HFFc6 (cell line): Measurements from ENCODE around the gene GORASP2. TPM values are rescaled to one million over a fixed set of nuclear protein-coding genes. Genes with fewer than 3 reads are reported as not detected.
A peak's percentile ranks its signal among the peaks of the same experiment; 100 is the strongest.

ENCODE experiments used
- DNase-seq: peaks from one replicate; pipeline ENCODE4 v3.0.0-alpha.2; 2018
- H3K27ac Mint-ChIP-seq: 2 replicates; pipeline ENCODE4 v1.8.0; 2020; ENCODE audit warnings: mild to moderate bottlenecking, mixed read lengths
- H3K27me3 Mint-ChIP-seq: 2 replicates; pipeline ENCODE4 v1.8.0; 2021; ENCODE audit warnings: mild to moderate bottlenecking, moderate library complexity, mixed read lengths; ENCODE audit not compliant: insufficient read depth
- H3K36me3 Mint-ChIP-seq: 2 replicates; pipeline ENCODE4 v1.8.0; 2021; ENCODE audit warnings: low read depth, mixed read lengths
- H3K4me1 Mint-ChIP-seq: 2 replicates; pipeline ENCODE4 v1.8.0; 2020; ENCODE audit warnings: low read depth, mixed read lengths
- H3K4me3 Mint-ChIP-seq: 2 replicates; pipeline ENCODE4 v1.8.0; 2020; ENCODE audit warnings: mild to moderate bottlenecking, moderate library complexity, mixed read lengths
- H3K9me3 Mint-ChIP-seq: 2 replicates; pipeline ENCODE4 v1.8.0; 2020; ENCODE audit warnings: mild to moderate bottlenecking, mixed read lengths
- CTCF ChIP-seq: fragments of 200-600 bp; sonication (generic); IDR thresholded peaks from 2 replicates; pipeline ENCODE4 v1.5.0; 2021; ENCODE audit warnings: antibody characterized with exemption, mild to moderate bottlenecking
- long read RNA-seq: library from polyadenylated mRNA; unstranded; transcript quantifications from one replicate; pipeline ENCODE4 v2.0.0, GENCODE V29; 2019
- total RNA-seq, 6 experiments: library from RNA; stranded (reverse); fragmentation: NEBNext Ultra II Directional; extraction: Animal tissue kit (Norgen Biotek cat#: 25700); gene quantifications; 2 replicates in 1 of 6; 3 replicates in 5 of 6; pipeline ENCODE4 v1.2.3, GENCODE V29; 2021

GORASP2 gene
- total RNA-seq, result 100 to 1,000 TPM; 113 to 124 (median 120) TPM
- long read RNA-seq, transcript GORASP2-201 (10 exons, 3,173 nt), result major isoform, 158 of 194 reads
- long read RNA-seq, partial matches to known transcripts, result 22 of 194 reads
- long read RNA-seq, other reads (novel, unspliced or antisense), result 7 of 194 reads

- no peaks in the 10 kb centered on the region; the same call in 1 of the 2 replicates for H3K27me3 Mint-ChIP-seq
- H3K9me3 Mint-ChIP-seq, result peaks cover 5% of the 10 kb centered on the region; the same call in 1 of the 2 replicates
- H3K4me3 Mint-ChIP-seq, result peak within 1 kb of the TSS; percentile 93
- H3K4me1 Mint-ChIP-seq, result peaks cover 43% of the 10 kb centered on the region
- peak within 1 kb of the TSS; percentile 90 for H3K27ac Mint-ChIP-seq
- TF ChIP-seq CTCF, result peak; percentile 98
- peak; percentile 99 for DNase-seq
- H3K36me3 Mint-ChIP-seq, result peaks cover 18% of the 10 kb centered on the region
Measured at GRCh38 chr2:170928824-170929685, at the start of gene GORASP2. TSS of gene GORASP2 (plus strand) at chr2:170929253. CDS start at chr2:170929341, 88 bp downstream.

- H3K4me1 Mint-ChIP-seq, result peaks cover 37% of the 10 kb centered on the region
- no peak overlapping the region for H3K27ac Mint-ChIP-seq
- H3K9me3 Mint-ChIP-seq, result no peaks in the 10 kb centered on the region
- DNase-seq, result no peak
- no peak overlapping the region for H3K4me3 Mint-ChIP-seq
- peaks cover 14% of the 10 kb centered on the region for H3K27me3 Mint-ChIP-seq
- no peak for TF ChIP-seq CTCF
- no peaks in the 10 kb centered on the region for H3K36me3 Mint-ChIP-seq
Measured at GRCh38 chr2:170881840-170882239, 47.2 kb upstream of the GORASP2 start.

- DNase-seq, result no peak
- Mint-ChIP-seq H3K36me3 (no peaks in the 10 kb centered on the region), H3K27me3 (peaks cover 11% of the 10 kb centered on the region), H3K4me3 (no peak overlapping the region), H3K4me1 (peaks cover 42% of the 10 kb centered on the region), H3K27ac (no peak overlapping the region), H3K9me3 (no peaks in the 10 kb centered on the region)
- no peak for TF ChIP-seq CTCF
Measured at GRCh38 chr2:170882758-170883157, 46.3 kb upstream of the GORASP2 start.

- Mint-ChIP-seq H3K9me3 (no peaks in the 10 kb centered on the region), H3K4me1 (peaks cover 42% of the 10 kb centered on the region), H3K36me3 (no peaks in the 10 kb centered on the region), H3K27me3 (peaks cover 14% of the 10 kb centered on the region), H3K27ac (no peak overlapping the region), H3K4me3 (no peak overlapping the region)
- no peak for TF ChIP-seq CTCF
- DNase-seq, result no peak
Measured at GRCh38 chr2:170883683-170884082, 45.4 kb upstream of the GORASP2 start.

- Mint-ChIP-seq H3K9me3 (no peaks in the 10 kb centered on the region), H3K4me1 (peaks cover 43% of the 10 kb centered on the region), H3K27ac (peak overlapping the region; percentile 3; the same call in 1 of the 2 replicates), H3K36me3 (no peaks in the 10 kb centered on the region), H3K4me3 (no peak overlapping the region), H3K27me3 (peaks cover 16% of the 10 kb centered on the region)
- peak; percentile 47 for TF ChIP-seq CTCF
- DNase-seq, result peak; percentile 17
Measured at GRCh38 chr2:170885130-170885791, 43.8 kb upstream of the GORASP2 start.
